GM12874 (cell line): ENCODE data around the gene ATP1B2.

Experiments
- CTCF ChIP-seq: IDR thresholded peaks from 2 replicates; pipeline ENCODE4 v1.5.1; 2011; ENCODE audit warnings: low read depth, mild to moderate bottlenecking, control low read depth, low read length, moderate library complexity; ENCODE audit not compliant: insufficient read depth

Gene ATP1B2

GRCh38 chr17:7704601-7705268 is 54.0 kb downstream of the ATP1B2 start, which contains the start of gene EFNB3:
Gene EFNB3 (plus strand): TSS chr17:7705202. CDS start chr17:7705599, 397 bp downstream.
- no peak for TF ChIP-seq CTCF

DNA sequence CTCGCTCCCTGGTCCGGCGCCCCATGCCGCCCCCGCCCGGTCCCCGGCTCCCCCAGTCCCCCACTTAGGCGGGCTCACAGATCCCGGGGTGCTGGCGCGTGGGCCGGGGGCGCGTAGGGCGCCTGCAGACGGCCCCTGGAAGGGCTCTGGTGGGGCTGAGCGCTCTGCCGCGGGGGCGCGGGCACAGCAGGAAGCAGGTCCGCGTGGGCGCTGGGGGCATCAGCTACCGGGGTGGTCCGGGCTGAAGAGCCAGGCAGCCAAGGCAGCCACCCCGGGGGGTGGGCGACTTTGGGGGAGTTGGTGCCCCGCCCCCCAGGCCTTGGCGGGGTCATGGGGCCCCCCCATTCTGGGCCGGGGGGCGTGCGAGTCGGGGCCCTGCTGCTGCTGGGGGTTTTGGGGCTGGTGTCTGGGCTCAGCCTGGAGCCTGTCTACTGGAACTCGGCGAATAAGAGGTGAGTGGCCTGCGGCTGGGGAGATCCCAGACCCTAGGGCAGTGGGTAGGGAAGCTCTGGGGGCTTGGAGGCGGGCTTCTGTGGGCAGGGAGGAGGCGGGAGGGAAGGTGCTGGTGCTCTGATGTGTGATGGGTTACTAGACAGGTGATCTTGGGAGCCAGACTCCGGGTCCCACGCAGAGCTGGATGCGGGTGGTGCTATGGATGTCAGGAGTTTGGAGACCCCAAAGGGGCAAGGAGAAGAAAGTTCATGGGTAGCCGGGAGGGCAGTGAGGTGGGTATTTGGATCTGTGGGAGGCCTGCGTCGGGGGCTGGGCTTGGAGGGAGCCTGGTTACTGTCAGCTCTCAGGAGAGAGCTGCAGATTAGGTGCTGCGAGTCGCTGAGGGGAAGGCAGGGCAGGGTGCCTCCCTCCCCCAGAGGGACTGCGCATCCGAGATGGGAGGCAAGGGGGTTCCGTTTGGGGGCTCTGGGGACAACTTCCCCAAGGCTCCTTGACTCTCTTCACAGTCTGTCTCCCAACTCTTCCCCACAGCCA is 54.8 kb downstream of the ATP1B2 start:
- no peak for TF ChIP-seq CTCF

DNA sequence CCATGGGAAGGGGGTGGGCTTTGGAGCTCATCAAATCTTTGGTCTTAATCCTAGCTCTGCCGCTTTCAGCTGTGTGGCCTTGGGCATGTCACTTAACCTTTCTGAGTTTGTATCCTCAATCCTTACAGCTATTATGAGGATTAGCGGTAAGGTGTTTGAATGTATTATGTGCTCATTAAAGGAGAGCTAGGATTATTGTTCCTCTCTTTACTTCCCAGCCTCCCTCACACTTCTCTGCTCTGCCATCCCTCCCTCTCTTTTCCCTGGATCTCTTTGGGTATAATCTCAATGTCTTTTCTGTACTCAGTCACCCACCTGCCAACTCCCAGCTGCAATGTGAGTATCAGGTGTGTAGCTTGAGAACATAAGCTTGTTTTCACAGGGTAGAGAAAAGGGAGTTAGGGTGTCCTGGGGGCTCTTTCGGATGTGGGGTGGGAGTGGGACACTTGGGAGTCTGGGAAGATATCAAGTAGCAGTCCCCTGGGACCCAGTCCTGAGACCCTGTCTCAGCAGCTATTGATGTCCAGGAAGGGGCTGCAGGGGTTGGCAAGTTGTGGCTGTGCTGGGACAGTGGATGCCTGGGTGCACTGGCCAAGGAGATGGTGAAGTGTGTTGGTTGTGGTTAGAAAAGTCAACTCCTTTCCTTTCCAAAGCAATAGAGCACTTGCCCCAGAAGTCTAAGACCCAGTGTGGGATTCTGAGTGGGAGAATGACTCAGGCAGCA is 56.1 kb downstream of the ATP1B2 start:
- TF ChIP-seq CTCF: no peak
